ENCODE results near the gene ARVCF. TPM values are rescaled to one million over a fixed set of nuclear protein-coding genes. Genes with fewer than 3 reads are reported as not detected.

ARVCF gene
- total and polyA plus RNA-seq, 4 donors: 10.0 to 23.4 (median 16.6) TPM

DNA sequence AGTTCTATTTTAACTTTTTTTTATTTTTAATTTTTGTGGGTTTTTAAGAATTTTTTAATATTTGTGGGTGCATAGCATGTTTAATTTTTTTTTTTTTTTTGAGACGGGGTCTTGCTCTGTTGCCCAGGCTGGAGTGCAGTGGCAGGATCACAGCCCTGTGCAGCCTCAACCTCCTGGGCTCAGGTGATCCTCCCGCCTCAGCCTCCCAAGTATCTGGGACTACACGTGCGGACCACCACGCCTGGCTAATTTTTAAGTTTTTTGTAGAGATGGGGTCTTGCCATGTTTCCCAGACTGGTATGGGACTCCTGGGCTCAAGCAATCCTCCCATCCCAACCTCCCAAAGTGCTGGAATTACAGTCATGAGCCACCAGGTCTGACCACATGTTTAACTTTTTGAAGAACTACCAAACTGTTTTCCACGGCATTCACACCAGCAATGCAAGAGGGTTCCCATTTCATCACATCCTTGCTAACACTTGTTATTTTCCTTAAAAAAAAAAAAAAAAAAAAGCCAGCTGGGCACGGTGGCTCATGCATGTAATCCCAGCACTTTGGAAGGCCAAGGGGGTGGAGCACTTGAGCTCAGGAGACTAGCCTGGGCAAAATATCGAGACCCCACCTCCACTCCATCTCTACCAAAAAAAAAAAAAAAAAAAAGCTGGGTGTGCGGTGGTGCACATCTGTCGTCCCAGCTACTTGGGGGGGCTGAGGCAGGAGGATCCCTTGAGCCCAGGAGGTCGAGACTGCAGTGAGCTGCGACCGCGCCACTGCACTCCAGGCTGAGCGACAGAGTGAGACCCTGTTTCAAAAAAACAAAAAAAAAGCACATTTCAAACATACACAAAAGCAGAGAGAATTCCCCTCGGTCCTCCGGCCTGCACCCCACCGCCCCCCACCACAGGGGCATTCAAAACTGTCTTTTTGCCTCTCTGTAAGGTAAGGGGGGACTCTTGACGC, 58.3 kb downstream of the ARVCF start:
- H3K27ac ChIP-seq (ENCODE audit: low read depth in 1 of 2, low read length in 1 of 2): no peak overlapping the region
- H3K4me1 ChIP-seq (ENCODE audit: control insufficient read depth in 5 of 5, insufficient read depth in 5 of 5, low read length in 5 of 5): peaks cover 0 to 37% (median 10%) of the 10 kb centered on the region in 5 donors
- no peak overlapping the region for H3K9ac ChIP-seq (ENCODE audit: insufficient read depth in 1 of 2, low read length in 2 of 2)
- H3K27me3 ChIP-seq (ENCODE audit: control insufficient read depth in 3 of 3, insufficient read depth in 3 of 3, low read length in 2 of 3): no peaks in the 10 kb centered on the region
- ATAC-seq (ENCODE audit: insufficient read depth, low FRiP score) (no peak), DNase-seq (peak in 1 of 3 donors; percentile 9)
- H3K4me3 ChIP-seq: no peak overlapping the region
- WGBS, 2 donors: 85% methylated on average over 19 of the region's 19 CpGs
- H3K9me3 ChIP-seq (ENCODE audit: control insufficient read depth in 4 of 4, insufficient read depth in 3 of 4, low read length in 3 of 4): no peaks in the 10 kb centered on the region
- no peak for TF ChIP-seq CTCF (IDR thresholded peaks at IDR 0.05; ENCODE audit: control extremely low read depth, extremely low read depth)
- peaks cover 0 to 1% (median 0%) of the 10 kb centered on the region in 4 donors for H3K36me3 ChIP-seq (ENCODE audit: control insufficient read depth in 4 of 4, insufficient read depth in 4 of 4, low read length in 4 of 4)

DNA sequence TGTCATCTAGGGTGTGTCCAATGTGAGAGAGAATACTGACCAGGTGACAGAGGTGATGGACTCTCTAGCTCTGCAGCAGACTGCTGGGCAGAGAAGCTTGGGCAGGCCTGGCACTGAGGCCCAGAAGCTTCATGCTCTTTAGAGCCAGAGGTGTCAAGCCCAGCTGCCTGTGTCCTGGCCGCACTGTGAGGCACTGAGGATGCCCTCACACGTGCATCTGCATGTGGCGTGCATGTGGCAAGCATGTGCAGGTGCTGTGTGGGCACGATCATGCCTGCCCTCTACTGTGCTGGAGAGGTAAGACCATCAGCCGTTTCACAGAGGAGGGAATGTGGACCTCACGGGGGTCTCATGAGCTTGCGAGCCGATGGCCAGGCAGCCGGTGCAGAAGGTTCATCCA, 59.2 kb downstream of the ARVCF start:
- Histone ChIP-seq H3K9me3 (ENCODE audit: control insufficient read depth in 4 of 4, insufficient read depth in 3 of 4, low read length in 3 of 4) (no peaks in the 10 kb centered on the region), H3K36me3 (ENCODE audit: control insufficient read depth in 4 of 4, insufficient read depth in 4 of 4, low read length in 4 of 4) (no peaks in the 10 kb centered on the region), H3K4me3 (no peak overlapping the region), H3K27me3 (ENCODE audit: control insufficient read depth in 3 of 3, insufficient read depth in 3 of 3, low read length in 2 of 3) (no peaks in the 10 kb centered on the region), H3K4me1 (ENCODE audit: control insufficient read depth in 5 of 5, insufficient read depth in 5 of 5, low read length in 5 of 5) (peaks cover 0 to 33% (median 10%) of the 10 kb centered on the region in 5 donors), H3K9ac (ENCODE audit: insufficient read depth in 1 of 2, low read length in 2 of 2) (no peak overlapping the region), H3K27ac (ENCODE audit: low read depth in 1 of 2, low read length in 1 of 2) (no peak overlapping the region)
- 96 to 97% methylated on average over 9 of the region's 9 CpGs for WGBS, 2 donors
- no peak for ATAC-seq (ENCODE audit: insufficient read depth, low FRiP score)
- DNase-seq: peak in 1 of 3 donors; percentile 8
- no peak for TF ChIP-seq CTCF (IDR thresholded peaks at IDR 0.05; ENCODE audit: control extremely low read depth, extremely low read depth)

DNA sequence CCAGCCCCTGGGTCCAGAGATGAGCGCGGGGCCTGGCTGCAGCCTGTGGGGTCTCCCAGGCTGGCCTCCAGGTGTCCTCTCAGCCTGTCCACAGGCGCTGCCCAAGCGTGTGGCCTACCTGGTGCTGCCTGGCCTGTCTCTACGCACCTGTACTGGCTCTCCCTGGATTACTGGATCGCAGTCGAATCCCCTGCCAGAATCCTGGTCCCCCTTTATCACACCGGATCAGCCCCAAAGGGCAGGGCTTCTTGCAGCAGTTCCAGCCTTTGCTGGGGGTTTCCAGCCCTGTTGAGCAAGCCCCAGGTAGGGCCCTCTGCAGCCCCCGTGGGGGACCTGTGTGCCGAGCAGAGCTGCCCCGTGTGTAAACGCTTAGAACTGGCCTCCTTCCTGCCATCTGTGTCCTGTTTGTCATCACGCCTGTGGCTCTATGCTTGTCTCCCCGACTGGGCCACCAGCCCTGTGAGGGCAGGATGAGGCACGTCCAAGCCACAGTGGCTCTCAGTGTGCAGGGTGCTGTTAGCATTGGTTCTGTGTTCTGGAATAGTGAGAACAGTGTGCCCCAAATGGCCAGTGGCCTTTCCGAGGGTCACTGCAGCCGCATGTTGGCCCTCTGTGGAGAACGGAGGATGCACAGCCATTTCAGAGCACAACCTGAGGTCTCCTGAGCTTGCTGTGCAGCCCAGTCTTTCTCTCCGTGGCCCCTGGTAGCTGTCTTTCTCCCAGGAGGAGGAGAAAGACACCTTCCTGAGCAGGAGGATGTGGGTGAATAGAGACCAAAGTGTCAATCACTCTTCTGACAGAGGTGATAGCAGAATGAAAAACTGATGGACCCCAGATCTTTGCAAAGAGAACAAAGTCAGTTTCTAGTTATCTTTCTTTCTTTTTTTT, 61.1 kb downstream of the ARVCF start:
- Histone ChIP-seq H3K27me3 (ENCODE audit: control insufficient read depth in 3 of 3, insufficient read depth in 3 of 3, low read length in 2 of 3) (no peaks in the 10 kb centered on the region), H3K27ac (ENCODE audit: low read depth in 1 of 2, low read length in 1 of 2) (no peak overlapping the region), H3K9me3 (ENCODE audit: control insufficient read depth in 4 of 4, insufficient read depth in 3 of 4, low read length in 3 of 4) (no peaks in the 10 kb centered on the region), H3K4me3 (no peak overlapping the region), H3K36me3 (ENCODE audit: control insufficient read depth in 4 of 4, insufficient read depth in 4 of 4, low read length in 4 of 4) (peaks cover 0 to 3% (median 0%) of the 10 kb centered on the region in 4 donors), H3K4me1 (ENCODE audit: control insufficient read depth in 5 of 5, insufficient read depth in 5 of 5, low read length in 5 of 5) (peaks cover 0 to 22% (median 9%) of the 10 kb centered on the region in 5 donors), H3K9ac (ENCODE audit: insufficient read depth in 1 of 2, low read length in 2 of 2) (no peak overlapping the region)
- WGBS, 2 donors: 57 to 64% methylated on average over 19 of the region's 19 CpGs
- DNase-seq (peak in 1 of 3 donors; percentile 33), ATAC-seq (ENCODE audit: insufficient read depth, low FRiP score) (no peak)
- no peak for TF ChIP-seq CTCF (IDR thresholded peaks at IDR 0.05; ENCODE audit: control extremely low read depth, extremely low read depth)

Data from lung (tissue), 12 donors.